Hepatocyte (in vitro differentiated cells): ENCODE results near the gene ARHGEF9. TPM values are rescaled to one million over a fixed set of nuclear protein-coding genes. Genes with fewer than 3 reads are reported as not detected.
"Not testable (repeated sequence)": the region's sequence is repeated elsewhere in the genome, so short reads cannot be mapped to it uniquely, and the experiment has no call there.

ENCODE experiments used
- DNase-seq: peaks from one replicate; pipeline ENCODE4 v3.0.0-alpha.2; 2016; ENCODE audit warnings: low spot score
- H2AFZ ChIP-seq: fragments of 200-600 bp; sonication (generic); 2 replicates; pipeline ENCODE4 v1.6.0; 2016; ENCODE audit warnings: antibody characterized with exemption, mild to moderate bottlenecking
- H3K27ac ChIP-seq: fragments of 200-600 bp; sonication (generic); 2 replicates; pipeline ENCODE4 v1.5.1; 2016; ENCODE audit warnings: mild to moderate bottlenecking
- H3K27me3 ChIP-seq: fragments of 200-600 bp; sonication (generic); 2 replicates; pipeline ENCODE4 v1.6.1; 2016
- H3K36me3 ChIP-seq: fragments of 200-600 bp; sonication (generic); replicated peaks from 2 replicates; pipeline ENCODE4 v1.5.1; 2016; ENCODE audit warnings: low read depth; ENCODE audit not compliant: insufficient read depth
- H3K4me1 ChIP-seq: fragments of 200-600 bp; sonication (generic); 2 replicates; pipeline ENCODE4 v1.5.1; 2016; ENCODE audit warnings: mild to moderate bottlenecking, moderate library complexity; ENCODE audit not compliant: insufficient read depth
- H3K4me2 ChIP-seq: fragments of 200-600 bp; sonication (generic); 2 replicates; pipeline ENCODE4 v1.6.0; 2016
- H3K4me3 ChIP-seq: fragments of 200-600 bp; sonication (generic); 2 replicates; pipeline ENCODE4 v1.5.1; 2016; ENCODE audit warnings: mild to moderate bottlenecking
- H3K79me2 ChIP-seq: fragments of 200-600 bp; sonication (generic); 2 replicates; pipeline ENCODE4 v1.6.0; 2017; ENCODE audit warnings: mild to moderate bottlenecking
- H3K9me2 ChIP-seq: fragments of 200-600 bp; sonication (generic); replicated peaks from 2 replicates; pipeline ENCODE4 v1.6.0; 2017; ENCODE audit warnings: mild to moderate bottlenecking; ENCODE audit not compliant: insufficient read depth
- H3K9me3 ChIP-seq: fragments of 200-600 bp; sonication (generic); 2 replicates; pipeline ENCODE4 v1.5.1; 2016; ENCODE audit warnings: low read depth, mild to moderate bottlenecking
- H4K20me1 ChIP-seq: fragments of 200-600 bp; sonication (generic); 2 replicates; pipeline ENCODE4 v1.6.0; 2016; ENCODE audit warnings: mild to moderate bottlenecking; ENCODE audit not compliant: insufficient read depth, poor library complexity, severe bottlenecking
- EZH2 ChIP-seq: fragments of 200-600 bp; sonication (generic); IDR thresholded peaks from 2 replicates; pipeline ENCODE4 v1.6.1; 2016; ENCODE audit warnings: antibody characterized with exemption, mild to moderate bottlenecking, borderline replicate concordance
- EZH2phosphoT487 ChIP-seq: fragments of 200-600 bp; sonication (generic); IDR thresholded peaks from one replicate; pipeline ENCODE4 v1.6.1; 2018; ENCODE audit warnings: antibody characterized with exemption, mild to moderate bottlenecking, low read depth, moderate library complexity; ENCODE audit not compliant: unreplicated experiment, severe bottlenecking
- WGBS: methylation state at CpG from one replicate; pipeline ENCODE4 v1.1.6; 2016; ENCODE audit warnings: low lambda C conversion rate; ENCODE audit errors: missing lambda C conversion rate; 5-methylcytosine and 5-hydroxymethylcytosine counted together
- polyA plus RNA-seq: library from polyadenylated mRNA; unstranded; fragments of >200 nt; fragmentation: Nextera tagmentation; extraction: Ambion mirVana; gene quantifications from 2 replicates; pipeline ENCODE4 v1.2.1, GENCODE V29; 2016
- total RNA-seq: library from RNA; depleted of rRNA; stranded (reverse); fragments of >200 nt; gene quantifications from 2 replicates; pipeline ENCODE4 v1.2.3, GENCODE V29; 2014
- TF ChIP-seq, protein P1 (sequence below): fragments of 200-600 bp; sonication (generic); IDR thresholded peaks from 2 replicates; pipeline ENCODE4 v1.5.1; 2016; ENCODE audit warnings: antibody characterized with exemption, mild to moderate bottlenecking; ENCODE audit not compliant: poor library complexity

Gene ARHGEF9
- total RNA-seq (18.6 and 25.6 TPM in 2 replicates), polyA plus RNA-seq (19.1 and 20.5 TPM in 2 replicates)

DNA sequence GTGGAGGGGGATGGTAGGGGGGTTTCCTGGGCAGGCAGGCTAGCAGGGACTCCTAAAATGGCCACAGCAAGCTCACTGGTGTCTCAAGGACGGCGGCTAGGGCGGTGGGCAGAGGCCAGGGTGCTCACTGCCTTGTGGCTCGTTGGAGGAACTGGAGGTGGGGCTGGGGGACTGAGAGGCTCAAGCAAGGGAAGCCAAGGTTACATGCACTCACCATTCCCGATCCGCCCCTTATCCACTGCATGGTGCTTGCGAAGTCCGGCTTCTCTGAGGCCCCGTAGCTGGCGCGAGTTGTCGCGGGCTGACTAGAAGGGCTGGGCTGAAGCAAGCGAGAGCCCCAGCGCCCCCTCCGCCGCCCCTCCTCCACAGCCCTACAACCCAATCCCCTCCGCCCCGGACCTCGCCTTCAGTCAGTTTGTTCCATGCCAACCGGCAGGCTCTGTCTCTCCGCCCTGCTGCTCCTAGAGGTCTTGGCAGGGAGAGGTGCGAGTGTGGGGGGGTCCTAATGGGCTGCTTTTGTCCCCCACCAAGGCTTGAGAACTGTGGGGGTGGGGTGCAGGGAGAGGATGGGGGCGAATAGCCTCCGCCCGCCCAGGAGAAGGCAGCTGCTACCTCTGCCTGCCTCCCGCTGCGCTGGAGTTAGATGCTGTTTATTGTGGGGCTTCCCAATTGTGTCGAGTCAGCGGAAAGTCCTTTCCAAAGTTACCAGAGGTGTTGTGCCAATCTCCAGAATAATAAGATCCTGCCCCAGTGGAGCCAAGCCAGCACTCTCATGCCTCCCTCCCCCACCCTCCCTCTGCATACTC lies at the start of gene ARHGEF9:
TSS of gene ARHGEF9 (minus strand) at position 313 of the 806 bp plus-strand sequence. CDS start at position 244, 69 bp downstream.
- Histone ChIP-seq H3K79me2 (no peaks in the 10 kb centered on the region), H4K20me1 (no peaks in the 10 kb centered on the region), H3K4me1 (no peaks in the 10 kb centered on the region), H3K9me2 (no peaks in the 10 kb centered on the region), H3K36me3 (no peaks in the 10 kb centered on the region), H3K4me2 (peak within 1 kb of the TSS; percentile 89), H3K27me3 (no peaks in the 10 kb centered on the region), H3K4me3 (peak within 1 kb of the TSS; percentile 18), H2AFZ (peak within 1 kb of the TSS; percentile 56), H3K27ac (peak within 1 kb of the TSS; percentile 93), H3K9me3 (no peaks in the 10 kb centered on the region)
- 53% methylated on average over 27 of the region's 30 CpGs for WGBS
- TF ChIP-seq EZH2 (no peak), EZH2phosphoT487 (no peak)
- TF ChIP-seq, protein P1, sequence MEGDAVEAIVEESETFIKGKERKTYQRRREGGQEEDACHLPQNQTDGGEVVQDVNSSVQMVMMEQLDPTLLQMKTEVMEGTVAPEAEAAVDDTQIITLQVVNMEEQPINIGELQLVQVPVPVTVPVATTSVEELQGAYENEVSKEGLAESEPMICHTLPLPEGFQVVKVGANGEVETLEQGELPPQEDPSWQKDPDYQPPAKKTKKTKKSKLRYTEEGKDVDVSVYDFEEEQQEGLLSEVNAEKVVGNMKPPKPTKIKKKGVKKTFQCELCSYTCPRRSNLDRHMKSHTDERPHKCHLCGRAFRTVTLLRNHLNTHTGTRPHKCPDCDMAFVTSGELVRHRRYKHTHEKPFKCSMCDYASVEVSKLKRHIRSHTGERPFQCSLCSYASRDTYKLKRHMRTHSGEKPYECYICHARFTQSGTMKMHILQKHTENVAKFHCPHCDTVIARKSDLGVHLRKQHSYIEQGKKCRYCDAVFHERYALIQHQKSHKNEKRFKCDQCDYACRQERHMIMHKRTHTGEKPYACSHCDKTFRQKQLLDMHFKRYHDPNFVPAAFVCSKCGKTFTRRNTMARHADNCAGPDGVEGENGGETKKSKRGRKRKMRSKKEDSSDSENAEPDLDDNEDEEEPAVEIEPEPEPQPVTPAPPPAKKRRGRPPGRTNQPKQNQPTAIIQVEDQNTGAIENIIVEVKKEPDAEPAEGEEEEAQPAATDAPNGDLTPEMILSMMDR = no peak
- DNase-seq = peak; percentile 70

DNA sequence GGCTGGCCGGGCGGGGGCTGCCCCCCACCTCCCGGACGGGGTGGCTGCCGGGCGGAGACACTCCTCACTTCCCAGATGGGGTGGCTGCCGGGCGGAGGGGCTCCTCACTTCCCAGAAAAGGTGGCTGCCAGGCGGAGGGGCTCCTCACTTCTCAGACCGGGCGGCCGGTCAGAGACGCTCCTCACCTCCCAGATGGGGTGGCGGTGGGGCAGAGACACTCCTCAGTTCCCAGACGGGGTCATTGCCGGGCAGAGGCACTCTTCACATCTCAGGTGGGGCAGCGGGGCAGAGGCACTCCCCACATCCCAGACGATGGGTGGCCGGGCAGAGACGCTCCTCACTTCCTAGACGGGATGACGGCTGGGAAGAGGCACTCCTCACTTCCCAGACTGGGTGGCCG lies 40.4 kb upstream of the ARHGEF9 start:
- not testable (repeated sequence) for H3K4me3 ChIP-seq, H3K27me3 ChIP-seq, H3K79me2 ChIP-seq, H3K9me3 ChIP-seq, H3K36me3 ChIP-seq, H3K4me2 ChIP-seq, H3K9me2 ChIP-seq, H3K27ac ChIP-seq, DNase-seq, H4K20me1 ChIP-seq, H2AFZ ChIP-seq, H3K4me1 ChIP-seq
- WGBS = 89% methylated on average over 12 of the region's 23 CpGs

DNA sequence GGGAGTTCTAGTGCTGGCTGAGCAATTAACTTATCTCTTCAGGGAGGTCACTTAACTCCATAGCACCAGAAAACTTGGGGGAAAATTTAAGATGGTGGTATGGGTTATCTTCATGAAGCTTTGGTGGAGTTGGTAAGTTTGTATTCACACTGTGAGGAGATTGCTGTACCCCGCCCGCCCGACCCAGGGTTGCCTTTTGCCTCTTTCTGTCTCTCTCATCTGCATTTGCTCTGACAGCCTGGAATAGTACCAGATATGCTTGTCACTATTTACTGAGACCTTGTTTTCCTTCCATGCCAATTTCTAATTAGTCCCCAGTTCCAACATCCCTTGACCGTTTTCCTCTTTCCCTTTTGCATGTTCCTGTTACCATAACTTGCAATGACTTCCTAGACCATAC lies 33.1 kb upstream of the ARHGEF9 start:
- H2AFZ ChIP-seq = no peak overlapping the region
- no peak for DNase-seq
- H4K20me1 ChIP-seq = no peaks in the 10 kb centered on the region
- H3K4me1 ChIP-seq = no peaks in the 10 kb centered on the region
- no peak overlapping the region for H3K4me3 ChIP-seq
- TF ChIP-seq, protein P1 = no peak
- no peak for TF ChIP-seq EZH2
- TF ChIP-seq EZH2phosphoT487 = no peak
- no peak overlapping the region for H3K27ac ChIP-seq
- peaks cover 4% of the 10 kb centered on the region for H3K9me3 ChIP-seq
- H3K9me2 ChIP-seq = no peaks in the 10 kb centered on the region
- no peaks in the 10 kb centered on the region for H3K27me3 ChIP-seq
- H3K79me2 ChIP-seq = no peaks in the 10 kb centered on the region
- no peaks in the 10 kb centered on the region for H3K36me3 ChIP-seq
- WGBS = 91% methylated on average over 4 of the region's 4 CpGs
- H3K4me2 ChIP-seq = no peak overlapping the region

DNA sequence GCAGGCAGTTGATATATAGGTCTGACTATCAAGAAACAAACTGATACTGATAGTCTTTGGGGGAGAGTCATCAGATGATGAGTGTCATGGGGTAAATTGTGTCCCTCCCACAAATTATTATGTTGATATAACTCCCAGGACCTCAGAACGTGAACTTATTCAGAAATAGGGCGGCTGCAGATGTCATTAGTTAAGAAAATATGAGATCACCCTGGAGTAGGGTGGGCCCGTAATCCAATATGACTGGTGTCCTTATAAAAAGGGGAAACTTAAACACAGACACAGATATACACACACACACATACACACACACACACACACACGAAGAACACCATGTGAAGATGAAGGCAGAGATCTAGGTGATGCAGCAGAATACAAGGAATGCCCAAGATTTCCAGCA lies 32.7 kb upstream of the ARHGEF9 start:
- no peak overlapping the region for H3K4me3 ChIP-seq
- H3K36me3 ChIP-seq = no peaks in the 10 kb centered on the region
- no peak for DNase-seq
- peaks cover 4% of the 10 kb centered on the region for H3K9me3 ChIP-seq
- TF ChIP-seq, protein P1 = no peak
- TF ChIP-seq EZH2phosphoT487 (no peak), EZH2 (no peak)
- H3K27ac ChIP-seq = no peak overlapping the region
- no peaks in the 10 kb centered on the region for H3K27me3 ChIP-seq
- H3K79me2 ChIP-seq = no peaks in the 10 kb centered on the region
- no peaks in the 10 kb centered on the region for H3K9me2 ChIP-seq
- no peaks in the 10 kb centered on the region for H3K4me1 ChIP-seq
- no peak overlapping the region for H3K4me2 ChIP-seq
- H2AFZ ChIP-seq = no peak overlapping the region
- no peaks in the 10 kb centered on the region for H4K20me1 ChIP-seq
- 62% methylated on average over 4 of the region's 4 CpGs for WGBS
